Endodermal cell (in vitro differentiated cells): ENCODE measurements around the gene TRAF3. TPM values are rescaled to one million over a fixed set of nuclear protein-coding genes. Genes with fewer than 3 reads are reported as not detected.
A peak's percentile ranks its signal among the peaks of the same experiment; 100 is the strongest.

Source experiments
- DNase-seq: peaks from one replicate; pipeline ENCODE4 v3.0.0-alpha.2; 2017
- H3K27ac ChIP-seq: 2 replicates; pipeline ENCODE4 v1.5.1; 2013; ENCODE audit warnings: mild to moderate bottlenecking, low read depth, low read length, moderate library complexity
- H3K27me3 ChIP-seq: 2 replicates; pipeline ENCODE4 v1.6.1; 2013; ENCODE audit warnings: mild to moderate bottlenecking, low read length, moderate library complexity; ENCODE audit not compliant: insufficient read depth, control insufficient read depth, poor library complexity, severe bottlenecking
- H3K36me3 ChIP-seq: 2 replicates; pipeline ENCODE4 v1.7.0; 2013; ENCODE audit warnings: mild to moderate bottlenecking, low read length, moderate library complexity; ENCODE audit not compliant: control insufficient read depth, insufficient read depth
- H3K4me1 ChIP-seq: one replicate; pipeline ENCODE4 v1.7.0; 2013; ENCODE audit warnings: low read length; ENCODE audit not compliant: control insufficient read depth, insufficient read depth
- H3K4me3 ChIP-seq: 2 replicates; pipeline ENCODE4 v1.5.1; 2013; ENCODE audit warnings: mild to moderate bottlenecking, low read length, moderate library complexity
- H3K9ac ChIP-seq: 2 replicates; pipeline ENCODE4 v1.6.1; 2013; ENCODE audit warnings: mild to moderate bottlenecking, low read length, moderate library complexity; ENCODE audit not compliant: poor library complexity, severe bottlenecking; ENCODE audit errors: extremely low read depth
- H3K9me3 ChIP-seq: 2 replicates; pipeline ENCODE4 v1.6.1; 2013; ENCODE audit warnings: mild to moderate bottlenecking, low read length, moderate library complexity; ENCODE audit not compliant: control insufficient read depth
- H3K27ac Mint-ChIP-seq: 2 replicates; pipeline ENCODE4 v1.8.0; 2020; ENCODE audit warnings: mixed read lengths
- H3K27me3 Mint-ChIP-seq: 2 replicates; pipeline ENCODE4 v1.8.0; 2021; ENCODE audit warnings: mild to moderate bottlenecking, mixed read lengths; ENCODE audit not compliant: insufficient read depth
- H3K36me3 Mint-ChIP-seq: 2 replicates; pipeline ENCODE4 v1.8.0; 2020; ENCODE audit warnings: low read depth, mixed read lengths
- H3K4me1 Mint-ChIP-seq: 2 replicates; pipeline ENCODE4 v1.8.0; 2020; ENCODE audit warnings: mixed read lengths
- H3K4me3 Mint-ChIP-seq: 2 replicates; pipeline ENCODE4 v1.8.0; 2020; ENCODE audit warnings: mild to moderate bottlenecking, moderate library complexity, mixed read lengths
- H3K9me3 Mint-ChIP-seq: 2 replicates; pipeline ENCODE4 v1.8.0; 2020; ENCODE audit warnings: mild to moderate bottlenecking, mixed read lengths
- CTCF ChIP-seq: fragments of 200-600 bp; sonication (generic); conservative IDR thresholded peaks from 2 replicates; pipeline ENCODE4 v1.5.0; 2021; ENCODE audit warnings: antibody characterized with exemption, mild to moderate bottlenecking
- WGBS, 2 experiments: methylation state at CpG; one replicate each; pipeline versions ENCODE4 v1.1.5 to v1.1.7; 2013; ENCODE audit warnings: missing lambda C conversion rate in 2 of 2, mixed read lengths in 1 of 2; ENCODE audit not compliant: insufficient coverage in 1 of 2, insufficient read length in 1 of 2; 5-methylcytosine and 5-hydroxymethylcytosine counted together
- total RNA-seq, 2 donors: library from RNA; stranded (reverse); fragmentation: NEBNext Ultra II Directional in 1 of 2; extraction: Animal tissue kit (Norgen Biotek cat#: 25700) in 1 of 2; gene quantifications; 2 replicates in 1 of 2; 3 replicates in 1 of 2; pipeline ENCODE4 v1.2.1, GENCODE V29; 2021

The TRAF3 gene
- total RNA-seq, 2 donors from 2014 or later: 16.7 to 23.8 TPM

GRCh38 chr14:102944448-102945330 is 167.4 kb downstream of the TRAF3 start:
- Histone ChIP-seq H3K4me1 (no peaks in the 10 kb centered on the region), H3K9me3 (no peaks in the 10 kb centered on the region), H3K27ac (no peak overlapping the region), H3K27me3 (no peaks in the 10 kb centered on the region), H3K36me3 (peaks cover 60% of the 10 kb centered on the region), H3K9ac (no peak overlapping the region), H3K4me3 (no peak overlapping the region)
- DNase-seq: no peak
- TF ChIP-seq CTCF: no peak
- no peak overlapping the region for H3K4me3 Mint-ChIP-seq
- no peaks in the 10 kb centered on the region for H3K9me3 Mint-ChIP-seq
- WGBS, 2 experiments: 93 to 96% methylated on average over 34 to 36 of the region's 36 CpGs
- peaks cover 80% of the 10 kb centered on the region for H3K36me3 Mint-ChIP-seq
- peak overlapping the region; percentile 44 for H3K27ac Mint-ChIP-seq
- no peaks in the 10 kb centered on the region for H3K4me1 Mint-ChIP-seq
- no peaks in the 10 kb centered on the region for H3K27me3 Mint-ChIP-seq

GRCh38 chr14:102945346-102946130 is 168.3 kb downstream of the TRAF3 start:
- Mint-ChIP-seq H3K4me3 (no peak overlapping the region), H3K4me1 (no peaks in the 10 kb centered on the region), H3K36me3 (peaks cover 79% of the 10 kb centered on the region), H3K27me3 (no peaks in the 10 kb centered on the region), H3K9me3 (no peaks in the 10 kb centered on the region), H3K27ac (no peak overlapping the region)
- H3K9ac ChIP-seq: no peak overlapping the region
- no peak overlapping the region for H3K4me3 ChIP-seq
- 85 to 87% methylated on average over 18 to 29 of the region's 29 CpGs for WGBS, 2 experiments
- TF ChIP-seq CTCF: no peak
- H3K9me3 ChIP-seq: no peaks in the 10 kb centered on the region
- no peak for DNase-seq
- no peaks in the 10 kb centered on the region for H3K4me1 ChIP-seq
- no peaks in the 10 kb centered on the region for H3K27me3 ChIP-seq
- H3K27ac ChIP-seq: no peak overlapping the region
- H3K36me3 ChIP-seq: peaks cover 59% of the 10 kb centered on the region

DNA sequence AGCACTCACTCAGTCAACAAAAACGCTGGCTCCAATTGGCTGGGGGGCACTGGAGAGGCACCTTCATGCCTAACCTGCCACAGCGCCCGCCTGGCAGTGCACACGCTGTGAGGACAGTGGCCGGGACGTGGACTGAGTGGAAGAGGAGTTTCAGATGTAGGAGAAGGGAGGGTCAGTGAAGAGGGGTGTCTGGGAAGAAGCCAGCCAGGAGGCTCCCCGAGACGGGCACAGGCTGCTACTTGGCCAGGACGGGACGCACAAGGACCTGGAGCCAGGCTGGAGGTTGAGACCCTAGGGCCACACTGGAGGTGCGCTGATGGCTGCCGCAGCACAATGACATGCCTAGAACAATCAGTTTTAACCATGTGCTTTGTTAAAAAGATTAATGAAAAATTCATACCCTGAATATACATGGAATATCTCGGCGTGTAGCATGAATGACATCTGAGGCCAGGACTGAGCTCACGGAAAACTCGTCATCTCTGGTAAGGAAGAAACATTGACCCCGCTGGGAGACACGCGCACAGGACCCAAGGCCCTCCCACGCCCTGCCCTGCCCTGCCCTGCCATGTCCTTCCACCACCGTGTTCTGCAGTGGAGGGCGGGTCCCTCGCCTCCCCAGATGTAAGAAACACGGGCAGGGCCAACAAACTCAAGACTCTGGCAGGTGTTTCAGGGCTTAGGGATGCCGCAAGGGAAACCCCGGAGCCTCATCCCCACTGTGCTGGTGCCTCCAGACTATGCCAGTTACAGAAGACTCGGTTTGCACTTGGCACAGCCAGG is 170.3 kb downstream of the TRAF3 start:
- Histone ChIP-seq H3K9me3 (no peaks in the 10 kb centered on the region), H3K4me3 (no peak overlapping the region), H3K9ac (no peak overlapping the region), H3K27me3 (no peaks in the 10 kb centered on the region), H3K36me3 (peaks cover 60% of the 10 kb centered on the region), H3K4me1 (no peaks in the 10 kb centered on the region), H3K27ac (no peak overlapping the region)
- no peak for DNase-seq
- no peak for TF ChIP-seq CTCF
- H3K27me3 Mint-ChIP-seq: no peaks in the 10 kb centered on the region
- 93 to 94% methylated on average over 21 to 27 of the region's 27 CpGs for WGBS, 2 experiments
- H3K36me3 Mint-ChIP-seq: peaks cover 78% of the 10 kb centered on the region
- no peak overlapping the region for H3K4me3 Mint-ChIP-seq
- peaks cover 7% of the 10 kb centered on the region for H3K4me1 Mint-ChIP-seq
- no peak overlapping the region for H3K27ac Mint-ChIP-seq
- no peaks in the 10 kb centered on the region for H3K9me3 Mint-ChIP-seq
